H1 (cell line): ENCODE data around the gene F5. TPM values are rescaled to one million over a fixed set of nuclear protein-coding genes. Genes with fewer than 3 reads are reported as not detected.

Source experiments
- CBX5 ChIP-seq: fragments of 300-800, 300-1000 bp; sonication (generic); IDR thresholded peaks from 2 replicates; pipeline ENCODE4 v1.7.1; 2016; ENCODE audit warnings: antibody characterized with exemption, low read length, low read depth
- KDM5A ChIP-seq: fragments of 200-600 bp; IDR thresholded peaks from 2 replicates; pipeline ENCODE4 v1.7.1; 2012; ENCODE audit warnings: mild to moderate bottlenecking, low read length, inconsistent platforms, mixed read lengths
- POLR2AphosphoS5 ChIP-seq: IDR thresholded peaks from 2 replicates; pipeline ENCODE4 v1.6.1; 2011; ENCODE audit warnings: low read depth, low read length
- TCF12 ChIP-seq: IDR thresholded peaks from 2 replicates; pipeline ENCODE4 v1.6.1; 2011; ENCODE audit warnings: low read depth, mild to moderate bottlenecking, low read length
- polyA plus RNA-seq, 7 experiments: library from polyadenylated mRNA; depleted of rRNA in 3 of 7; stranded (reverse) in 5 of 7; unstranded in 2 of 7; fragments of >200 nt in 5 of 7; fragments of 200-250 nt in 2 of 7; gene quantifications; 1 replicate in 5 of 7; 2 replicates in 1 of 7; 4 replicates in 1 of 7; pipeline versions ENCODE4 v1.2.1 to v1.2.3, GENCODE V29; 2011 to 2013; ENCODE audit warnings: missing spikeins in 2 of 7, mixed read lengths in 2 of 7
- total RNA-seq: library from RNA; stranded (reverse); fragmentation: NEBNext Ultra II Directional; extraction: Animal tissue kit (Norgen Biotek cat#: 25700); gene quantifications from 2 replicates; pipeline ENCODE4 v1.2.1, GENCODE V29; 2021
- TF ChIP-seq, protein P1 (sequence below): fragments of 300-600 bp; sonication (generic); IDR thresholded peaks from 2 replicates; pipeline ENCODE4 v1.7.1; 2012; ENCODE audit warnings: low read length, moderate library complexity, mild to moderate bottlenecking, inconsistent platforms; ENCODE audit not compliant: insufficient replicate concordance
- TF ChIP-seq, protein P2 (sequence below): IDR thresholded peaks from 2 replicates; pipeline ENCODE4 v1.6.1; 2012; ENCODE audit warnings: low read length, inconsistent platforms
- TF ChIP-seq, protein P3 (sequence below): IDR thresholded peaks from 2 replicates; pipeline ENCODE4 v1.6.1; 2012; ENCODE audit warnings: inconsistent platforms
- TF ChIP-seq, protein P4 (sequence below): IDR thresholded peaks from 2 replicates; pipeline ENCODE4 v1.6.1; 2011; ENCODE audit warnings: low read length, improper control_type of control experiment

The F5 gene
- total and polyA plus RNA-seq, 2 of the 8 experiments (the other 6 are each of a cell fraction or from before 2014, with no cell fraction given): 0.04 to 0.06 TPM

DNA sequence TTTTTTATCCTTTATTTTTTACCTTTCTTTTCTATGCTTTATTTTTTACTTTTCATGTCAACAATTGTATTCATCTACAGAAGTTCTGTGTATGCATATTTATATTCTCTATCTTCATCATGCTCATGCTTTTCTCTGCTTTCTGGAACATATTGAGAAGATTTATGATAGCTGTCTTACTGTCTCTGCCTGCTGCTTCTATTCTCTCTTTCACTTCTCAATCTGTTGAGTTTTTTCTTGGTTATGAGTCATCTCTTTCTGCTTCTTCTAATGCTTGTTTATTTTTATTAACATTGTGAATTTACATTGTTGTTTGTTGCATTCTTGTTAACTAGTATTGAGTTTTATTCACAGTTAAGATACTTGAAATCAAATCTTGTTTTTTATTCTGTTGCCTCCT, 22.6 kb downstream of the F5 start (continued):
- TF ChIP-seq, protein P1, sequence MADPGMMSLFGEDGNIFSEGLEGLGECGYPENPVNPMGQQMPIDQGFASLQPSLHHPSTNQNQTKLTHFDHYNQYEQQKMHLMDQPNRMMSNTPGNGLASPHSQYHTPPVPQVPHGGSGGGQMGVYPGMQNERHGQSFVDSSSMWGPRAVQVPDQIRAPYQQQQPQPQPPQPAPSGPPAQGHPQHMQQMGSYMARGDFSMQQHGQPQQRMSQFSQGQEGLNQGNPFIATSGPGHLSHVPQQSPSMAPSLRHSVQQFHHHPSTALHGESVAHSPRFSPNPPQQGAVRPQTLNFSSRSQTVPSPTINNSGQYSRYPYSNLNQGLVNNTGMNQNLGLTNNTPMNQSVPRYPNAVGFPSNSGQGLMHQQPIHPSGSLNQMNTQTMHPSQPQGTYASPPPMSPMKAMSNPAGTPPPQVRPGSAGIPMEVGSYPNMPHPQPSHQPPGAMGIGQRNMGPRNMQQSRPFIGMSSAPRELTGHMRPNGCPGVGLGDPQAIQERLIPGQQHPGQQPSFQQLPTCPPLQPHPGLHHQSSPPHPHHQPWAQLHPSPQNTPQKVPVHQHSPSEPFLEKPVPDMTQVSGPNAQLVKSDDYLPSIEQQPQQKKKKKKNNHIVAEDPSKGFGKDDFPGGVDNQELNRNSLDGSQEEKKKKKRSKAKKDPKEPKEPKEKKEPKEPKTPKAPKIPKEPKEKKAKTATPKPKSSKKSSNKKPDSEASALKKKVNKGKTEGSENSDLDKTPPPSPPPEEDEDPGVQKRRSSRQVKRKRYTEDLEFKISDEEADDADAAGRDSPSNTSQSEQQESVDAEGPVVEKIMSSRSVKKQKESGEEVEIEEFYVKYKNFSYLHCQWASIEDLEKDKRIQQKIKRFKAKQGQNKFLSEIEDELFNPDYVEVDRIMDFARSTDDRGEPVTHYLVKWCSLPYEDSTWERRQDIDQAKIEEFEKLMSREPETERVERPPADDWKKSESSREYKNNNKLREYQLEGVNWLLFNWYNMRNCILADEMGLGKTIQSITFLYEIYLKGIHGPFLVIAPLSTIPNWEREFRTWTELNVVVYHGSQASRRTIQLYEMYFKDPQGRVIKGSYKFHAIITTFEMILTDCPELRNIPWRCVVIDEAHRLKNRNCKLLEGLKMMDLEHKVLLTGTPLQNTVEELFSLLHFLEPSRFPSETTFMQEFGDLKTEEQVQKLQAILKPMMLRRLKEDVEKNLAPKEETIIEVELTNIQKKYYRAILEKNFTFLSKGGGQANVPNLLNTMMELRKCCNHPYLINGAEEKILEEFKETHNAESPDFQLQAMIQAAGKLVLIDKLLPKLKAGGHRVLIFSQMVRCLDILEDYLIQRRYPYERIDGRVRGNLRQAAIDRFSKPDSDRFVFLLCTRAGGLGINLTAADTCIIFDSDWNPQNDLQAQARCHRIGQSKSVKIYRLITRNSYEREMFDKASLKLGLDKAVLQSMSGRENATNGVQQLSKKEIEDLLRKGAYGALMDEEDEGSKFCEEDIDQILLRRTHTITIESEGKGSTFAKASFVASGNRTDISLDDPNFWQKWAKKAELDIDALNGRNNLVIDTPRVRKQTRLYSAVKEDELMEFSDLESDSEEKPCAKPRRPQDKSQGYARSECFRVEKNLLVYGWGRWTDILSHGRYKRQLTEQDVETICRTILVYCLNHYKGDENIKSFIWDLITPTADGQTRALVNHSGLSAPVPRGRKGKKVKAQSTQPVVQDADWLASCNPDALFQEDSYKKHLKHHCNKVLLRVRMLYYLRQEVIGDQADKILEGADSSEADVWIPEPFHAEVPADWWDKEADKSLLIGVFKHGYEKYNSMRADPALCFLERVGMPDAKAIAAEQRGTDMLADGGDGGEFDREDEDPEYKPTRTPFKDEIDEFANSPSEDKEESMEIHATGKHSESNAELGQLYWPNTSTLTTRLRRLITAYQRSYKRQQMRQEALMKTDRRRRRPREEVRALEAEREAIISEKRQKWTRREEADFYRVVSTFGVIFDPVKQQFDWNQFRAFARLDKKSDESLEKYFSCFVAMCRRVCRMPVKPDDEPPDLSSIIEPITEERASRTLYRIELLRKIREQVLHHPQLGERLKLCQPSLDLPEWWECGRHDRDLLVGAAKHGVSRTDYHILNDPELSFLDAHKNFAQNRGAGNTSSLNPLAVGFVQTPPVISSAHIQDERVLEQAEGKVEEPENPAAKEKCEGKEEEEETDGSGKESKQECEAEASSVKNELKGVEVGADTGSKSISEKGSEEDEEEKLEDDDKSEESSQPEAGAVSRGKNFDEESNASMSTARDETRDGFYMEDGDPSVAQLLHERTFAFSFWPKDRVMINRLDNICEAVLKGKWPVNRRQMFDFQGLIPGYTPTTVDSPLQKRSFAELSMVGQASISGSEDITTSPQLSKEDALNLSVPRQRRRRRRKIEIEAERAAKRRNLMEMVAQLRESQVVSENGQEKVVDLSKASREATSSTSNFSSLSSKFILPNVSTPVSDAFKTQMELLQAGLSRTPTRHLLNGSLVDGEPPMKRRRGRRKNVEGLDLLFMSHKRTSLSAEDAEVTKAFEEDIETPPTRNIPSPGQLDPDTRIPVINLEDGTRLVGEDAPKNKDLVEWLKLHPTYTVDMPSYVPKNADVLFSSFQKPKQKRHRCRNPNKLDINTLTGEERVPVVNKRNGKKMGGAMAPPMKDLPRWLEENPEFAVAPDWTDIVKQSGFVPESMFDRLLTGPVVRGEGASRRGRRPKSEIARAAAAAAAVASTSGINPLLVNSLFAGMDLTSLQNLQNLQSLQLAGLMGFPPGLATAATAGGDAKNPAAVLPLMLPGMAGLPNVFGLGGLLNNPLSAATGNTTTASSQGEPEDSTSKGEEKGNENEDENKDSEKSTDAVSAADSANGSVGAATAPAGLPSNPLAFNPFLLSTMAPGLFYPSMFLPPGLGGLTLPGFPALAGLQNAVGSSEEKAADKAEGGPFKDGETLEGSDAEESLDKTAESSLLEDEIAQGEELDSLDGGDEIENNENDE: no peak
- TF ChIP-seq, protein P2, sequence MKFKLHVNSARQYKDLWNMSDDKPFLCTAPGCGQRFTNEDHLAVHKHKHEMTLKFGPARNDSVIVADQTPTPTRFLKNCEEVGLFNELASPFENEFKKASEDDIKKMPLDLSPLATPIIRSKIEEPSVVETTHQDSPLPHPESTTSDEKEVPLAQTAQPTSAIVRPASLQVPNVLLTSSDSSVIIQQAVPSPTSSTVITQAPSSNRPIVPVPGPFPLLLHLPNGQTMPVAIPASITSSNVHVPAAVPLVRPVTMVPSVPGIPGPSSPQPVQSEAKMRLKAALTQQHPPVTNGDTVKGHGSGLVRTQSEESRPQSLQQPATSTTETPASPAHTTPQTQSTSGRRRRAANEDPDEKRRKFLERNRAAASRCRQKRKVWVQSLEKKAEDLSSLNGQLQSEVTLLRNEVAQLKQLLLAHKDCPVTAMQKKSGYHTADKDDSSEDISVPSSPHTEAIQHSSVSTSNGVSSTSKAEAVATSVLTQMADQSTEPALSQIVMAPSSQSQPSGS: no peak
- TF ChIP-seq, protein P3, sequence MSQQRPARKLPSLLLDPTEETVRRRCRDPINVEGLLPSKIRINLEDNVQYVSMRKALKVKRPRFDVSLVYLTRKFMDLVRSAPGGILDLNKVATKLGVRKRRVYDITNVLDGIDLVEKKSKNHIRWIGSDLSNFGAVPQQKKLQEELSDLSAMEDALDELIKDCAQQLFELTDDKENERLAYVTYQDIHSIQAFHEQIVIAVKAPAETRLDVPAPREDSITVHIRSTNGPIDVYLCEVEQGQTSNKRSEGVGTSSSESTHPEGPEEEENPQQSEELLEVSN: no peak
- TF ChIP-seq POLR2AphosphoS5 (no peak), KDM5A (no peak), TCF12 (no peak), CBX5 (no peak)
- TF ChIP-seq, protein P4, sequence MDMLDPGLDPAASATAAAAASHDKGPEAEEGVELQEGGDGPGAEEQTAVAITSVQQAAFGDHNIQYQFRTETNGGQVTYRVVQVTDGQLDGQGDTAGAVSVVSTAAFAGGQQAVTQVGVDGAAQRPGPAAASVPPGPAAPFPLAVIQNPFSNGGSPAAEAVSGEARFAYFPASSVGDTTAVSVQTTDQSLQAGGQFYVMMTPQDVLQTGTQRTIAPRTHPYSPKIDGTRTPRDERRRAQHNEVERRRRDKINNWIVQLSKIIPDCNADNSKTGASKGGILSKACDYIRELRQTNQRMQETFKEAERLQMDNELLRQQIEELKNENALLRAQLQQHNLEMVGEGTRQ: no peak
